Mesenchymal stem cell (in vitro differentiated cells and primary cell): ENCODE data around the gene OGFOD3.

ENCODE experiments used
- DNase-seq: peaks from one replicate; pipeline ENCODE4 v3.0.0-alpha.2; 2013
- H2AFZ ChIP-seq: one replicate; pipeline ENCODE4 v1.6.1; 2013; ENCODE audit warnings: low read depth, mild to moderate bottlenecking, control low read depth, inconsistent platforms, low read length, moderate library complexity
- H2AK5ac ChIP-seq: 2 replicates; pipeline ENCODE4 v1.6.1; 2013; ENCODE audit warnings: low read length, moderate library complexity, mild to moderate bottlenecking, inconsistent platforms; ENCODE audit not compliant: severe bottlenecking
- H2BK120ac ChIP-seq: one replicate; pipeline ENCODE4 v1.6.1; 2013; ENCODE audit warnings: low read depth, mild to moderate bottlenecking, inconsistent platforms, low read length, moderate library complexity
- H2BK12ac ChIP-seq, 2 experiments: one replicate each; pipeline ENCODE4 v1.6.1; 2013; ENCODE audit warnings: inconsistent platforms in 2 of 2, low read length in 2 of 2, mild to moderate bottlenecking in 2 of 2, moderate library complexity in 2 of 2, control low read depth in 1 of 2
- H2BK15ac ChIP-seq: one replicate; pipeline ENCODE4 v1.6.1; 2013; ENCODE audit warnings: mild to moderate bottlenecking, low read depth, inconsistent platforms; ENCODE audit not compliant: poor library complexity, severe bottlenecking
- H2BK5ac ChIP-seq: 2 replicates; pipeline ENCODE4 v1.6.1; 2013; ENCODE audit warnings: low read depth, mild to moderate bottlenecking, low read length, control low read depth, inconsistent platforms; ENCODE audit not compliant: poor library complexity, severe bottlenecking
- H3K14ac ChIP-seq, 2 experiments: one replicate each; pipeline ENCODE4 v1.6.1; 2013; ENCODE audit warnings: inconsistent platforms in 2 of 2, low read length in 2 of 2, control low read depth in 1 of 2, mild to moderate bottlenecking in 1 of 2, moderate library complexity in 1 of 2
- H3K18ac ChIP-seq, 2 experiments: one replicate each; pipeline ENCODE4 v1.6.1; 2013; ENCODE audit warnings: inconsistent platforms in 2 of 2, low read length in 2 of 2, control low read depth in 1 of 2, low read depth in 1 of 2, mild to moderate bottlenecking in 1 of 2
- H3K23ac ChIP-seq, 2 experiments: one replicate each; pipeline ENCODE4 v1.6.1; 2013; ENCODE audit warnings: inconsistent platforms in 2 of 2, low read length in 2 of 2, mild to moderate bottlenecking in 2 of 2, moderate library complexity in 2 of 2, control low read depth in 1 of 2
- H3K27ac ChIP-seq: 2 replicates; pipeline ENCODE4 v1.5.1; 2013; ENCODE audit warnings: mild to moderate bottlenecking, moderate library complexity, low read length, control low read depth, inconsistent platforms; ENCODE audit not compliant: poor library complexity, severe bottlenecking
- H3K27me3 ChIP-seq, 2 experiments: 2 replicates each; pipeline versions ENCODE4 v1.6.1 to v1.7.0; 2013; ENCODE audit warnings: low read length in 2 of 2, mild to moderate bottlenecking in 2 of 2, moderate library complexity in 2 of 2, control low read depth in 1 of 2, inconsistent platforms in 1 of 2; ENCODE audit not compliant: control insufficient read depth in 1 of 2, insufficient read depth in 1 of 2
- H3K36me3 ChIP-seq, 2 experiments: 2 replicates each; pipeline versions ENCODE4 v1.6.1 to v1.7.0; 2013; ENCODE audit warnings: low read length in 2 of 2, control low read depth in 1 of 2, inconsistent platforms in 1 of 2, low read depth in 1 of 2, mild to moderate bottlenecking in 1 of 2; ENCODE audit not compliant: insufficient read depth in 2 of 2, control insufficient read depth in 1 of 2
- H3K4ac ChIP-seq, 2 experiments: one replicate each; pipeline ENCODE4 v1.6.1; 2013; ENCODE audit warnings: inconsistent platforms in 2 of 2, low read length in 2 of 2, mild to moderate bottlenecking in 2 of 2, moderate library complexity in 2 of 2, control low read depth in 1 of 2, low read depth in 1 of 2
- H3K4me1 ChIP-seq: 2 replicates; pipeline ENCODE4 v1.6.1; 2013; ENCODE audit warnings: low read depth, low read length, control low read depth; ENCODE audit not compliant: control insufficient read depth, insufficient read depth
- H3K4me2 ChIP-seq: 2 replicates; pipeline ENCODE4 v1.6.1; 2013; ENCODE audit warnings: low read length, mild to moderate bottlenecking, inconsistent platforms; ENCODE audit not compliant: poor library complexity, severe bottlenecking
- H3K4me3 ChIP-seq, 2 experiments: 2 replicates each; pipeline versions ENCODE4 v1.5.1 to v1.7.0; 2013; ENCODE audit warnings: low read length in 2 of 2, mild to moderate bottlenecking in 2 of 2, control low read depth in 1 of 2, low read depth in 1 of 2; ENCODE audit not compliant: insufficient read depth in 1 of 2
- H3K79me1 ChIP-seq: replicated peaks from 2 replicates; pipeline ENCODE4 v1.6.1; 2013; ENCODE audit warnings: mild to moderate bottlenecking, control low read depth, low read length, inconsistent platforms; ENCODE audit not compliant: poor library complexity, severe bottlenecking
- H3K9ac ChIP-seq: 2 replicates; pipeline ENCODE4 v1.7.0; 2013; ENCODE audit warnings: mild to moderate bottlenecking, low read length, moderate library complexity
- H3K9me3 ChIP-seq: 2 replicates; pipeline ENCODE4 v1.7.0; 2013; ENCODE audit warnings: mild to moderate bottlenecking, low read length; ENCODE audit not compliant: control insufficient read depth
- H4K8ac ChIP-seq: one replicate; pipeline ENCODE4 v1.6.1; 2013; ENCODE audit warnings: inconsistent platforms, mild to moderate bottlenecking, low read length, moderate library complexity
- H4K91ac ChIP-seq: one replicate; pipeline ENCODE4 v1.6.1; 2013; ENCODE audit warnings: mild to moderate bottlenecking, low read length, inconsistent platforms
- WGBS: methylation state at CpG from one replicate; pipeline ENCODE4 v1.1.7; 2013; ENCODE audit warnings: mixed read lengths; 5-methylcytosine and 5-hydroxymethylcytosine counted together

The OGFOD3 gene

GRCh38 chr17:82390860-82391435 lies 27.4 kb downstream of the OGFOD3 start:
- no peak overlapping the region for H2BK12ac ChIP-seq
- no peaks in the 10 kb centered on the region for H3K9me3 ChIP-seq
- no peak overlapping the region for H3K18ac ChIP-seq
- peaks cover 17 to 27% of the 10 kb centered on the region in 2 experiments for H3K36me3 ChIP-seq
- no peak overlapping the region for H3K4me3 ChIP-seq
- H3K4ac ChIP-seq: no peak overlapping the region
- H3K9ac ChIP-seq: no peak overlapping the region
- peaks cover 15% of the 10 kb centered on the region for H3K4me1 ChIP-seq
- no peak overlapping the region for H4K8ac ChIP-seq
- no peak overlapping the region for H3K27ac ChIP-seq
- no peak overlapping the region for H3K23ac ChIP-seq
- H3K4me2 ChIP-seq: no peak overlapping the region
- WGBS: 95% methylated on average over 7 of the region's 13 CpGs
- no peak for DNase-seq
- peaks cover 15 to 21% of the 10 kb centered on the region in 2 experiments for H3K27me3 ChIP-seq
- H2AK5ac ChIP-seq: no peak overlapping the region
- H2BK15ac ChIP-seq: no peak overlapping the region
- H3K14ac ChIP-seq: no peak overlapping the region
- H2AFZ ChIP-seq: no peak overlapping the region
- H2BK5ac ChIP-seq: no peak overlapping the region
- H2BK120ac ChIP-seq: no peak overlapping the region
- H4K91ac ChIP-seq: no peak overlapping the region
- no peaks in the 10 kb centered on the region for H3K79me1 ChIP-seq

DNA sequence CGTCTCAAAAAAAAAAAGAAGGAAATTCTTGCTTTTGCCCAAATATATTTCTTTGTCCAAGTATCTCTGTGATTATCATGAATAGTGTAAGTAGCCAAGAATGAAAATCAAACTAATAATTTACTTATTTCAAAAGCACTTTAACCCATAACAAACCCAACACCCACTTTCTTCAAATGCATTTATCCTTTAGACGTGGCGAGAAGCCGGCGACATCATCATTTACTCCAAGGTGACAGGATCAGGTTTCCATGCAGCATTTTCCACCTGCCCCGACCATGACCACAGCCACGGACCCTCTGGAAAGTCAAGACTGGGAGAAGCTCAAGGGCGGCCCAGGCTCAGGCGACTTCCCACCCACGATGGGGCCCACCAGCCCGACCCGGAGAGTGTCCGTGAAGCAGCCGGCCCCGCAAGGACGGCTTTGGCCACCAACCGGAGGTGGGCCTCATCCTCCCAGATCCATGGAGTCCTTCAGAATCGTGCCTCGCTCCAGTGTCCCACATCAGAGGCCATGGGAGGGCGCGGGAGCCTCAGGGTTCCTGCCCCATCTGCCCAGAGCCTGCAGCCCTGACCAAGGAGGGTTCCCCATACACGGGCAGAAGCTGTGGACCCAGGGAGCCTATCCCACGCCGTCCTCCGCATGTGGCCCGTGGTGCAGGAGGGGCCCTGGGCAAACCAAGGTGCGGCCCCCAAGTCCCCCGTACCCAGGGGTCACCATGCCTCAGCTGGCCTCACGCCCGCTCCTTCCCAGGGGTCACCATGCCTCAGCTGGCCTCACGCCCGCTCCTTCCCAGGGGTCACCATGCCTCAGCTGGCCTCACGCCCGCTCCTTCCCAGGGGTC lies 28.1 kb downstream of the OGFOD3 start:
- no peak overlapping the region for H3K14ac ChIP-seq
- H3K36me3 ChIP-seq: peaks cover 17 to 27% of the 10 kb centered on the region in 2 experiments
- H3K27me3 ChIP-seq: peaks cover 20 to 27% of the 10 kb centered on the region in 2 experiments
- H3K9ac ChIP-seq: no peak overlapping the region
- WGBS: 93% methylated on average over 29 of the region's 34 CpGs
- H3K4me3 ChIP-seq: no peak overlapping the region
- no peaks in the 10 kb centered on the region for H3K9me3 ChIP-seq
- no peak overlapping the region for H2AK5ac ChIP-seq
- no peak overlapping the region for H2BK5ac ChIP-seq
- H4K8ac ChIP-seq: no peak overlapping the region
- H2BK120ac ChIP-seq: no peak overlapping the region
- H3K4ac ChIP-seq: no peak overlapping the region
- H3K23ac ChIP-seq: no peak overlapping the region
- no peak for DNase-seq
- H3K27ac ChIP-seq: no peak overlapping the region
- H4K91ac ChIP-seq: no peak overlapping the region
- H2AFZ ChIP-seq: no peak overlapping the region
- no peak overlapping the region for H3K4me2 ChIP-seq
- no peak overlapping the region for H2BK15ac ChIP-seq
- no peak overlapping the region for H2BK12ac ChIP-seq
- no peaks in the 10 kb centered on the region for H3K79me1 ChIP-seq
- H3K4me1 ChIP-seq: peaks cover 22% of the 10 kb centered on the region
- H3K18ac ChIP-seq: no peak overlapping the region

DNA sequence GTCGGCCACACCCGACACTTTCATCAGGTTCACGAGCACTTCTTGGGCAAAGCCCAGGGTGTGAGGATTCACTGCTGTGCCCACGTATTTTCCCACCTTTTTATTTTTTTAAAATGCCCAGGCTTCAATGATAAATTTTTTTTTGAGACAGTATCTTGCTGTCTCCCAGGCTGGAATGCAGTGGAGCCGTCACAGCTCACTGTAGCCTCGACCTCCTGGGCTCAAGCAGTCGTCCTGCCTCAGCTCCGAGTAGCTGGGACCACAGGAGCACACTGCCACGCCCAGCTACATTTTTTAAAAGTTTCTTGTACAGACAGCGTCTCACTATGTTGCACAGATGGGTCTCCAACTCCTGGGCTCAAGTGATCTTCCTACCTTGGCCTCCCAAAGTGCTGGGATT lies 29.0 kb downstream of the OGFOD3 start:
- no peak overlapping the region for H3K18ac ChIP-seq
- no peak overlapping the region for H3K4me3 ChIP-seq
- H2BK15ac ChIP-seq: no peak overlapping the region
- no peaks in the 10 kb centered on the region for H3K9me3 ChIP-seq
- no peak overlapping the region for H2BK12ac ChIP-seq
- no peaks in the 10 kb centered on the region for H3K79me1 ChIP-seq
- no peak overlapping the region for H3K4ac ChIP-seq
- DNase-seq: no peak
- no peak overlapping the region for H3K4me2 ChIP-seq
- H2AFZ ChIP-seq: no peak overlapping the region
- WGBS: 83% methylated on average over 10 of the region's 10 CpGs
- H3K9ac ChIP-seq: no peak overlapping the region
- H3K4me1 ChIP-seq: peaks cover 26% of the 10 kb centered on the region
- H3K27me3 ChIP-seq: peaks cover 20 to 31% of the 10 kb centered on the region in 2 experiments
- H3K14ac ChIP-seq: no peak overlapping the region
- no peak overlapping the region for H2BK120ac ChIP-seq
- H4K91ac ChIP-seq: no peak overlapping the region
- H4K8ac ChIP-seq: no peak overlapping the region
- H3K23ac ChIP-seq: no peak overlapping the region
- H3K27ac ChIP-seq: no peak overlapping the region
- no peak overlapping the region for H2BK5ac ChIP-seq
- H3K36me3 ChIP-seq: peaks cover 17 to 24% of the 10 kb centered on the region in 2 experiments
- H2AK5ac ChIP-seq: no peak overlapping the region

GRCh38 chr17:82388922-82389283 lies 29.5 kb downstream of the OGFOD3 start:
- Histone ChIP-seq H3K14ac (no peak overlapping the region), H2BK5ac (no peak overlapping the region), H2BK120ac (no peak overlapping the region), H4K8ac (no peak overlapping the region), H3K27me3 (peaks cover 20 to 32% of the 10 kb centered on the region in 2 experiments), H3K79me1 (no peaks in the 10 kb centered on the region), H2AFZ (no peak overlapping the region), H2BK15ac (no peak overlapping the region), H3K18ac (no peak overlapping the region), H3K4me2 (no peak overlapping the region), H3K36me3 (peaks cover 17 to 24% of the 10 kb centered on the region in 2 experiments), H3K9ac (no peak overlapping the region), H3K4me1 (peaks cover 23% of the 10 kb centered on the region), H3K23ac (no peak overlapping the region), H3K27ac (no peak overlapping the region), H4K91ac (no peak overlapping the region), H3K4ac (no peak overlapping the region), H2BK12ac (no peak overlapping the region), H2AK5ac (no peak overlapping the region), H3K4me3 (no peak overlapping the region), H3K9me3 (no peaks in the 10 kb centered on the region)
- WGBS: 89% methylated on average over 20 of the region's 21 CpGs
- no peak for DNase-seq
